ENCODE data around the gene PIGT. TPM values are rescaled to one million over a fixed set of nuclear protein-coding genes. Genes with fewer than 3 reads are reported as not detected.

Gene PIGT
- total and polyA plus RNA-seq, 2 of the 13 experiments (the other 11 are each of a cell fraction or from before 2014, with no cell fraction given): 65.9 to 74.1 TPM

DNA sequence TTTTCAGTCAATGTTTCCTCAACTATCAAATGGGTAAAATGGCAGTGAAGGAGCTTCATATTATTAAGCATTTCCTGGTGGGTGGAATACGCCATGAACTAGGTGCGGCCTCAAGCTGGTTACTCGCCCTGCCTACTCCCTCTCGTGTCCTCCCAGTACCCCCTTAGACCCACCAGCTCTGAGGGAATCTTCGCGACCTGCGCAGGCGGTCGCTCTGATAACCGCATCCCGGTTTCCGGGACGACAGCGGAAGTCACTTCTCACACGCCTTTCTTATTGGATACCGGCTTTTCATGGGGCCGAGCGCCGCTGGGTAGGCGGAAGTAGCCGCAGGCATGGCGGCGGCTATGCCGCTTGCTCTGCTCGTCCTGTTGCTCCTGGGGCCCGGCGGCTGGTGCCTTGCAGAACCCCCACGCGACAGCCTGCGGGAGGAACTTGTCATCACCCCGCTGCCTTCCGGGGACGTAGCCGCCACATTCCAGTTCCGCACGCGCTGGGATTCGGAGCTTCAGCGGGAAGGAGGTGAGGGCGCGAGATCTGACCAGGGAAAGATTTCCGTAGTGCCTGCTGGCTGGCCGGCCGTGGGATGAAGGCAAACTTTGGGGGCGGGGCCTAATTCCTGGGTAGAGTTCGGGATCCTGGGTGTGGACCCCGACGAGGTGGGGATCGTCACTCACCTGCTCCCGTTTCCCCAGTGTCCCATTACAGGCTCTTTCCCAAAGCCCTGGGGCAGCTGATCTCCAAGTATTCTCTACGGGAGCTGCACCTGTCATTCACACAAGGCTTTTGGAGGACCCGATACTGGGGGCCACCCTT is at the start of gene PIGT (continued):
- TF ChIP-seq ZNF12 (CRISPR knock-in tag; IDR thresholded peaks at IDR 0.05): 0 out of 2 replicates have a peak, but pooled peaks have one; percentile 19
- TF ChIP-seq SOX13 (IDR thresholded peaks at IDR 0.05): no peak
- TF ChIP-seq SOX13 (CRISPR knock-in tag; conservative IDR thresholded peaks at IDR 0.05 in 1 of 2, IDR thresholded peaks at IDR 0.05 in 1 of 2): peak in 1 of 2 experiments; percentile 48; a peak in 1 of 4 replicates
- no peak for TF ChIP-seq ZNF383 (CRISPR knock-in tag; IDR thresholded peaks at IDR 0.05; ENCODE audit: borderline replicate concordance)
- TF ChIP-seq SMARCC2 (IDR thresholded peaks at IDR 0.05): no peak
- peak; percentile 94; the same call in 1 of the 2 replicates for TF ChIP-seq ZNF839 (CRISPR knock-in tag; IDR thresholded peaks at IDR 0.05; ENCODE audit: borderline replicate concordance)
- TF ChIP-seq PAX8 (CRISPR knock-in tag; IDR thresholded peaks at IDR 0.05; ENCODE audit: borderline replicate concordance): no peak; the same call in 1 of the 2 replicates
- TF ChIP-seq, protein P1, sequence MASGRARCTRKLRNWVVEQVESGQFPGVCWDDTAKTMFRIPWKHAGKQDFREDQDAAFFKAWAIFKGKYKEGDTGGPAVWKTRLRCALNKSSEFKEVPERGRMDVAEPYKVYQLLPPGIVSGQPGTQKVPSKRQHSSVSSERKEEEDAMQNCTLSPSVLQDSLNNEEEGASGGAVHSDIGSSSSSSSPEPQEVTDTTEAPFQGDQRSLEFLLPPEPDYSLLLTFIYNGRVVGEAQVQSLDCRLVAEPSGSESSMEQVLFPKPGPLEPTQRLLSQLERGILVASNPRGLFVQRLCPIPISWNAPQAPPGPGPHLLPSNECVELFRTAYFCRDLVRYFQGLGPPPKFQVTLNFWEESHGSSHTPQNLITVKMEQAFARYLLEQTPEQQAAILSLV (CRISPR knock-in tag; IDR thresholded peaks at IDR 0.05; ENCODE audit: borderline replicate concordance): peak; percentile 97
- no peak for TF ChIP-seq DPF2 (CRISPR knock-in tag; IDR thresholded peaks at IDR 0.05; ENCODE audit: borderline replicate concordance, low read depth)
- TF ChIP-seq ZNF570 (CRISPR knock-in tag; IDR thresholded peaks at IDR 0.05; ENCODE audit: borderline replicate concordance): no peak
- TF ChIP-seq, protein P2, sequence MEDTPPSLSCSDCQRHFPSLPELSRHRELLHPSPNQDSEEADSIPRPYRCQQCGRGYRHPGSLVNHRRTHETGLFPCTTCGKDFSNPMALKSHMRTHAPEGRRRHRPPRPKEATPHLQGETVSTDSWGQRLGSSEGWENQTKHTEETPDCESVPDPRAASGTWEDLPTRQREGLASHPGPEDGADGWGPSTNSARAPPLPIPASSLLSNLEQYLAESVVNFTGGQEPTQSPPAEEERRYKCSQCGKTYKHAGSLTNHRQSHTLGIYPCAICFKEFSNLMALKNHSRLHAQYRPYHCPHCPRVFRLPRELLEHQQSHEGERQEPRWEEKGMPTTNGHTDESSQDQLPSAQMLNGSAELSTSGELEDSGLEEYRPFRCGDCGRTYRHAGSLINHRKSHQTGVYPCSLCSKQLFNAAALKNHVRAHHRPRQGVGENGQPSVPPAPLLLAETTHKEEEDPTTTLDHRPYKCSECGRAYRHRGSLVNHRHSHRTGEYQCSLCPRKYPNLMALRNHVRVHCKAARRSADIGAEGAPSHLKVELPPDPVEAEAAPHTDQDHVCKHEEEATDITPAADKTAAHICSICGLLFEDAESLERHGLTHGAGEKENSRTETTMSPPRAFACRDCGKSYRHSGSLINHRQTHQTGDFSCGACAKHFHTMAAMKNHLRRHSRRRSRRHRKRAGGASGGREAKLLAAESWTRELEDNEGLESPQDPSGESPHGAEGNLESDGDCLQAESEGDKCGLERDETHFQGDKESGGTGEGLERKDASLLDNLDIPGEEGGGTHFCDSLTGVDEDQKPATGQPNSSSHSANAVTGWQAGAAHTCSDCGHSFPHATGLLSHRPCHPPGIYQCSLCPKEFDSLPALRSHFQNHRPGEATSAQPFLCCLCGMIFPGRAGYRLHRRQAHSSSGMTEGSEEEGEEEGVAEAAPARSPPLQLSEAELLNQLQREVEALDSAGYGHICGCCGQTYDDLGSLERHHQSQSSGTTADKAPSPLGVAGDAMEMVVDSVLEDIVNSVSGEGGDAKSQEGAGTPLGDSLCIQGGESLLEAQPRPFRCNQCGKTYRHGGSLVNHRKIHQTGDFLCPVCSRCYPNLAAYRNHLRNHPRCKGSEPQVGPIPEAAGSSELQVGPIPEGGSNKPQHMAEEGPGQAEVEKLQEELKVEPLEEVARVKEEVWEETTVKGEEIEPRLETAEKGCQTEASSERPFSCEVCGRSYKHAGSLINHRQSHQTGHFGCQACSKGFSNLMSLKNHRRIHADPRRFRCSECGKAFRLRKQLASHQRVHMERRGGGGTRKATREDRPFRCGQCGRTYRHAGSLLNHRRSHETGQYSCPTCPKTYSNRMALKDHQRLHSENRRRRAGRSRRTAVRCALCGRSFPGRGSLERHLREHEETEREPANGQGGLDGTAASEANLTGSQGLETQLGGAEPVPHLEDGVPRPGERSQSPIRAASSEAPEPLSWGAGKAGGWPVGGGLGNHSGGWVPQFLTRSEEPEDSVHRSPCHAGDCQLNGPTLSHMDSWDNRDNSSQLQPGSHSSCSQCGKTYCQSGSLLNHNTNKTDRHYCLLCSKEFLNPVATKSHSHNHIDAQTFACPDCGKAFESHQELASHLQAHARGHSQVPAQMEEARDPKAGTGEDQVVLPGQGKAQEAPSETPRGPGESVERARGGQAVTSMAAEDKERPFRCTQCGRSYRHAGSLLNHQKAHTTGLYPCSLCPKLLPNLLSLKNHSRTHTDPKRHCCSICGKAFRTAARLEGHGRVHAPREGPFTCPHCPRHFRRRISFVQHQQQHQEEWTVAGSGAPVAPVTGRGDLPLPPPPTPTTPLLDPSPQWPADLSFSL (CRISPR knock-in tag; IDR thresholded peaks at IDR 0.05): no peak
- TF ChIP-seq, protein P3, sequence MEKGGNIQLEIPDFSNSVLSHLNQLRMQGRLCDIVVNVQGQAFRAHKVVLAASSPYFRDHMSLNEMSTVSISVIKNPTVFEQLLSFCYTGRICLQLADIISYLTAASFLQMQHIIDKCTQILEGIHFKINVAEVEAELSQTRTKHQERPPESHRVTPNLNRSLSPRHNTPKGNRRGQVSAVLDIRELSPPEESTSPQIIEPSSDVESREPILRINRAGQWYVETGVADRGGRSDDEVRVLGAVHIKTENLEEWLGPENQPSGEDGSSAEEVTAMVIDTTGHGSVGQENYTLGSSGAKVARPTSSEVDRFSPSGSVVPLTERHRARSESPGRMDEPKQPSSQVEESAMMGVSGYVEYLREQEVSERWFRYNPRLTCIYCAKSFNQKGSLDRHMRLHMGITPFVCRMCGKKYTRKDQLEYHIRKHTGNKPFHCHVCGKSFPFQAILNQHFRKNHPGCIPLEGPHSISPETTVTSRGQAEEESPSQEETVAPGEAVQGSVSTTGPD (CRISPR knock-in tag; IDR thresholded peaks at IDR 0.05): no peak
- TF ChIP-seq, protein P4, sequence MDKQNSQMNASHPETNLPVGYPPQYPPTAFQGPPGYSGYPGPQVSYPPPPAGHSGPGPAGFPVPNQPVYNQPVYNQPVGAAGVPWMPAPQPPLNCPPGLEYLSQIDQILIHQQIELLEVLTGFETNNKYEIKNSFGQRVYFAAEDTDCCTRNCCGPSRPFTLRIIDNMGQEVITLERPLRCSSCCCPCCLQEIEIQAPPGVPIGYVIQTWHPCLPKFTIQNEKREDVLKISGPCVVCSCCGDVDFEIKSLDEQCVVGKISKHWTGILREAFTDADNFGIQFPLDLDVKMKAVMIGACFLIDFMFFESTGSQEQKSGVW (CRISPR knock-in tag; IDR thresholded peaks at IDR 0.05; ENCODE audit: borderline replicate concordance): no peak

Data from HepG2 (cell line).